ENCODE data around the gene FOXC1.

The FOXC1 gene

DNA sequence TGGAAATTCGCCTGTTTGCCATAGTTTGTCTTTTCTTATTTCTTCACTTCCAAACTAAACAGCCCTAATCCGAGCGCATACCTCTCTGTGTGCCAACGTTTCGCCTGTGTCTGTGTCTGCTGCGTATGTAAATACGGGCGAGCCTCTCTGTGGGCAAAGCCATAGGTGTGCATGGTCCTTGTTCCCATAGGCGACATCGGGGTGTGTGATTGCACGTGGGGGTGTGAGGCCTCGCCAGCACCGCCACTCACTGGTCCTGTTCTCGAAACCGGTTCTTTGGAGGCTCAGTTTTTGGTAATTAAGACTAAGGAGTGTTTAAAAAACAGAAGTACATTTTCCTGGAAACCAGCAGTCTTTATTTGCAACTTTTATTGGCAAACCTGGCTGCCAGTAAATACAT lies 6.0 kb upstream of the FOXC1 start:
- TF ChIP-seq, protein P1, sequence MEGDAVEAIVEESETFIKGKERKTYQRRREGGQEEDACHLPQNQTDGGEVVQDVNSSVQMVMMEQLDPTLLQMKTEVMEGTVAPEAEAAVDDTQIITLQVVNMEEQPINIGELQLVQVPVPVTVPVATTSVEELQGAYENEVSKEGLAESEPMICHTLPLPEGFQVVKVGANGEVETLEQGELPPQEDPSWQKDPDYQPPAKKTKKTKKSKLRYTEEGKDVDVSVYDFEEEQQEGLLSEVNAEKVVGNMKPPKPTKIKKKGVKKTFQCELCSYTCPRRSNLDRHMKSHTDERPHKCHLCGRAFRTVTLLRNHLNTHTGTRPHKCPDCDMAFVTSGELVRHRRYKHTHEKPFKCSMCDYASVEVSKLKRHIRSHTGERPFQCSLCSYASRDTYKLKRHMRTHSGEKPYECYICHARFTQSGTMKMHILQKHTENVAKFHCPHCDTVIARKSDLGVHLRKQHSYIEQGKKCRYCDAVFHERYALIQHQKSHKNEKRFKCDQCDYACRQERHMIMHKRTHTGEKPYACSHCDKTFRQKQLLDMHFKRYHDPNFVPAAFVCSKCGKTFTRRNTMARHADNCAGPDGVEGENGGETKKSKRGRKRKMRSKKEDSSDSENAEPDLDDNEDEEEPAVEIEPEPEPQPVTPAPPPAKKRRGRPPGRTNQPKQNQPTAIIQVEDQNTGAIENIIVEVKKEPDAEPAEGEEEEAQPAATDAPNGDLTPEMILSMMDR (conservative IDR thresholded peaks at IDR 0.05; ENCODE audit: low read length): no peak
- DNase-seq (ENCODE audit: low read depth): no peak
- H3K4me3 ChIP-seq (ENCODE audit: low read length): no peak overlapping the region

DNA sequence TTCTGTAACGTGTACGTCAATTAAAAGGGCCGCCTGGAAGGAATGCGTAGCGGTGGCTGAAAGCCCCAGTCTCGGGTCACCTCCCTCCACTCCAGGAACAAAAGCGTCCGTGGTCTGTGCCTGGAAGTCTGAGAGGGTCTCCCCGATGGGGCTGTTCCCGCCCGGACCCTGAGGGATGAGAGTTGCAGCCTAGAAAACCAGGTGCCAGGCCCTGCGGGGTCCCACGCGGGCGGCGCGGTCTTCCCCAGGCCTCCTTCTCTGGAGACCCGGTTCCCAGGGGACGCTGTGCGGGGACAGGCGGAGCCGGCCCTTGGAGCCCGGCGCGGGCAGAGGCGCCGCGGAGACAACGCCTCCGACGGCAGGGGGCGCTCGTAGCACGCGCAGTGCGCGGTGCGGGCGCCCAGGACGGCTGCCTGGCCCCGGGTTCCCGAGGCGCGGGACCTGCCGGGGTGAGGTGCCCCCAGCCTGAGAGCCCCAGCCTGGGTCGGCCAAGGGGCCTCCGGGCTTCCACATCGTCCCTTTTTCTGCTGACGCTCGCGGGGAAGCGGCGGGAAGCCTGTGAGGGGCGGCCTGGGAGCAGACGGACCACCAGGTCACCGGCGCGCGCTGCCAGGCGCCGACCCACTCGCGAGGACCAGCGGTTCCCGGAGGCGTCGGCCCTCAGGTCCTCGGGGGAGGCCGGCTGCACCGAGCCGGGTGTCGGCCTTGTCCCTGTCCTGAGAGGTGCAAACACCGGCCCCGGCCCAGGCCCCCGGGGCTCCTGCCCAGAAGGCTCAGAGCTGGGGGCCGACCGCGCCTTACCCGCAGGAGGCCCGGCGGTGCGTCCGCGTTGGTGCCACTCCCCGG lies 5.3 kb upstream of the FOXC1 start:
- peak; percentile 22 for DNase-seq (ENCODE audit: low read depth)
- TF ChIP-seq, protein P1 (conservative IDR thresholded peaks at IDR 0.05; ENCODE audit: low read length): peak; percentile 51
- H3K4me3 ChIP-seq (ENCODE audit: low read length): peak overlapping the region; percentile 31

DNA sequence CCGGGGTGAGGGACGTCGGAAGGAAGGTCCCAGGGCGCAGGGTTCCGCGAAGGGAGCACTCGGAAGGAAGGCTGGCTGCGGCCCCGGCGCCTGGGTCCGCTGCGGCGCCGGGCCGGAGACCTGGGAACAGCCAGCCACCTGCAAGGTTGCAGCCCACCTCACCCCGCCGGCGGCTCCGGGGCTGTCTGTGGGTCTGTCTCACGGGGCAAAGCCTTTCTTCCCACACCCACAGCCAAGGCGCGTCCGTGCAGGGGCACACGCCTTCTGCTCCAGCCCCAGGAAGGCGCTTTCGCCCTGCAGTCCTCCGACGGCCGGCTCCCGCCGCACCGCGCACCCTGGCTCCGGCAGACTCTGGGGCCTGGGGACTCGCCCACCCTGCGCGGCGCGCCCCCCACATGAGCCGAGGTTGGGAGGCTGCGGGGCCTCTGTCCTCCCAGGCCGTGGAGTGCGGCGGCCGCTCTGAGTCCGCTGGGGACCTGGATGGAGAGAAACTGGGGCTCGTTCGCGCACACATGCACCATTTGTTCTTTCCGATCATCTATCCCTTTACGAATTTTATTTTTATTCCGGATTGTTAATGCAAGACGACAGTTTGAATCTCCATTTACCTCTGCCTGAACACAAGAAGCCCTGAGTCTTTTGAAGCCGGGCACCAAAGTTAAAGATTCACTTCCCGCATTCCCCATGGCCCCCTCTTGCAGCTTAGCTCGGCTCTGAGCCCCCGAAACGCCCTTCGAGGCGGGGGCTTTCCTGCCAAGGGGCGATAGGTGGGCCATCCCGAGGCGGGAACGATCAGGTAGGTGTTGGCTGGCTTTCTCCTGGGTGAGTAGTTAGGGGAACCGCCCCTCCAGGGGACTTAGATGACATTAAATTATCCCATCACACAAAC lies 4.5 kb upstream of the FOXC1 start:
- no peak for DNase-seq (ENCODE audit: low read depth)
- TF ChIP-seq, protein P1 (conservative IDR thresholded peaks at IDR 0.05; ENCODE audit: low read length): no peak
- H3K4me3 ChIP-seq (ENCODE audit: low read length): no peak overlapping the region

DNA sequence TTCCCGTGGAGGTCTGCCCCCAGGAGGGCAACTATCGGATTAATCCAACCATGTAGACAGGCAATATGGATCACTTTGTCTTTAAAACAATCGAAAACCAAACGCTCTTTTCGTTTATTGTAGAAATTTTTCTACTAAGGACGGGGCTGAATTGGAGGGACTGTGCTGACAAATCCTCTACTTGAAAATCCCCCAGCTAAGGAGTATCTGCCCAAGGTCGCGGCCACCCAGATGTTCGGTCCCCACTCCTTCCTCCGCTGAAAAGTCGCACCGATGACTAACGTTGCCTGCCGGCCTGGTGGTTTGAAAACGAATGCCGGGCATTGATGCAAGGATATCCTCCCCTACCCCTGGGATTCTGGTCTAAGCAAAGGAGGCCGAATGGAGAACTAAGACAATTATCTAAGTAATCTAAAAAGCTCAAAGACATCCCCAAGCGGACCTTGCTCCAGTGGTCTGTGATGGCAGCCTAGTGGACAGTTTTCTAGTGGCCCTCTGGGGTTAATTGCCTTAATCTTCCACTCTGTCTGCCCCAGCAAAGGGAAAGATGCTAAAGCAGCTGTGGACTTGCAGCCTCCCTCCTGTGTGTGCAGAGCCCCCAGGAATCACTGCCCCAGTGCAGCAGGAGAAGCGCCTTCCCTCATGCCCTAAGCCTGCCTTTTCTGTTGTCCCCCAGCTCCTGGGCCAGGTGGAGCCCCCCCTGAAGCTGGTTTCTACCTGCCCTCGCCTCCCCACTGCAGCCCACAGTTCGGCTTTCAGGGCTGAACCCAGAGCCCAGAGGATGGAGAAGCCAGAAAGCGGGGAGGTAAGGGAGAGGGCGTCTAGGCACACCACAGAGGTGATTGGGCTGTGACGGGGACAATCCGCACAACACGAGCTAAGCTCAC lies 3.6 kb upstream of the FOXC1 start:
- no peak overlapping the region for H3K4me3 ChIP-seq (ENCODE audit: low read length)
- DNase-seq (ENCODE audit: low read depth): no peak
- TF ChIP-seq, protein P1 (conservative IDR thresholded peaks at IDR 0.05; ENCODE audit: low read length): no peak

DNA sequence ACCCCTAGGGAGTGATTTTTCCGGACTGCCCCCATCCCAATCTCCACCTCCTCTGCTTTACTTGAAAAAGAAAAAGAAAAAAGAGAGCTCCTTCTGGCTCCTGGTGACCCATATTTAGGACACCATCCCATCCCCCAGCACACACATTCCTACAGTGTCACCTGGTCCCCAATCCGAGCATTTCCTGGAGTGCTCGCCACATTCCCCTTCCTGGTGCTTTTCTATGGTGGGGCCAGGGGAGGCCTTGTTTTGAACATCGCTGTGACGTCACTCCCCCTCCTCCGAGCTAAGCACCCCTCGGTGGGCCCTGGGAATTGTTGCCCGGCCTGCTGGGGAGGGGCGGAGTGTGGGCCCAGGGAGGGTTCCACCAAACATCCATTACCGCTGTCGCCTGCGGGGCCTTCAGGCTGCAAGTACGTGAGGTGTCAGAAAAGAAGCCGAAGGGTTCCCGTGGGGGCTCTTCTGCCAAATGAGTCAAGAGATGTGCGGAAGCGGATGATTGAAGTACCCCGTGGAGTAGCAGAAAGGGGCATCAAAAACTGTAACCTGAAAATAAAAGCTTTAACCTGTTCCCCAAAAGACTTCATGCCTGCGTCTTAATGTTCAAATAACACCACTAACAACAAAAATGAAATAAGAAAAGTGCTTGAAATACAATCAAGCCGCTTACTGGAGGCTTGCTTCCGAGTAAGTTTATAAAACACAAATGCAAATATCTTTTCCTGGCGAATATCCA lies 2.8 kb upstream of the FOXC1 start:
- no peak for DNase-seq (ENCODE audit: low read depth)
- H3K4me3 ChIP-seq (ENCODE audit: low read length): no peak overlapping the region
- TF ChIP-seq, protein P1 (conservative IDR thresholded peaks at IDR 0.05; ENCODE audit: low read length): no peak

DNA sequence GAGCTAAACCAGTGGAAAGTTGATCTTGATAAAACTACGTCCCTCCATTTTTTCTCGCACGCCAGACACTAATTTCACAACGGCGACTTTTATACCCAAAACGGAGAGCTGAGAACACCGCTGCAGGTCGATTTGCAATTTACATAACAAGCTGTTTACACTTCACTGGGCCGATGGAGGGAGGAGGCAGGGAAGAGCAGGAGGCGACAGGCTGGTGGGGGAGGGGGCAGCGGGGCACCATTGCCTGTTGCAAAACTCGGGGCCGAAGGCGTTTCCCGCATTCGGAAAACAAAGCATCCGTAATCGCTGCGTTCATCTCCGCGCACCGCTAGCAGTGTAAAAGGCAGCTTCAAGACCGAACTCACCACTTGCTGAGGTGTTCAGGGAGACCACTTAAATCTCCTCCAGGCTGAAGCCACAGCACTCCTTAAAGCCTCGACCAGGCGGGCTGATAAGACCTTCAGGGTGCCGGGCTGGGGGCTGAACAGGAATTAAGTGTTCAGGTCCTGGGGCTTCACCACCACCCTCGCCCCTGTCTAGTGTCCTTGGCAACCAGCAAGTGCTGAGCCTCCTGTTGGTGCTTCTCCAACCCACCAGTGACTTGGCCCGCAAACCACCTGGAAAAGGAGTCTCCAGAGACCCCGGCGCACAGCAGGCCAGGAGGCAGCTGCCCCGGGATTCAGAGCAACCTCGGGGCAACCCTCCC lies 2.0 kb upstream of the FOXC1 start:
- DNase-seq (ENCODE audit: low read depth): no peak

More for the DNA sequence above, 2.0 kb upstream of the FOXC1 start:
- no peak overlapping the region for H3K4me3 ChIP-seq (ENCODE audit: low read length)
- TF ChIP-seq, protein P1 (conservative IDR thresholded peaks at IDR 0.05; ENCODE audit: low read length): no peak
